Posterior cingulate gyrus (tissue), 11 donors: ENCODE data around the gene ACTRT2.

Experiments
- DNase-seq, 10 donors: peaks; one replicate each; pipeline versions ENCODE4 v3.0.0 to v3.0.0-alpha.2; 2020 to 2021; ENCODE audit warnings: mixed read lengths in 3 of 10
- intact Hi-C: fragments of 100-400 bp; cut with DNase I; formaldehyde crosslinking; loops from one replicate; pipeline ENCODE4 v1.15.1; 2023

Gene ACTRT2

GRCh38 chr1:3063379-3064295, 42.4 kb downstream of the ACTRT2 start:
- peak in 5 of 10 donors; percentile 7 to 87 (median 27) for DNase-seq

GRCh38 chr1:3064296-3064850, 43.1 kb downstream of the ACTRT2 start:
- intact Hi-C loops: no loop called here
- peak in 6 of 10 donors; percentile 4 to 62 (median 30) for DNase-seq

More at GRCh38 chr1:3063379-3064295, 42.4 kb downstream of the ACTRT2 start:
- intact Hi-C loops: no loop called here

DNA sequence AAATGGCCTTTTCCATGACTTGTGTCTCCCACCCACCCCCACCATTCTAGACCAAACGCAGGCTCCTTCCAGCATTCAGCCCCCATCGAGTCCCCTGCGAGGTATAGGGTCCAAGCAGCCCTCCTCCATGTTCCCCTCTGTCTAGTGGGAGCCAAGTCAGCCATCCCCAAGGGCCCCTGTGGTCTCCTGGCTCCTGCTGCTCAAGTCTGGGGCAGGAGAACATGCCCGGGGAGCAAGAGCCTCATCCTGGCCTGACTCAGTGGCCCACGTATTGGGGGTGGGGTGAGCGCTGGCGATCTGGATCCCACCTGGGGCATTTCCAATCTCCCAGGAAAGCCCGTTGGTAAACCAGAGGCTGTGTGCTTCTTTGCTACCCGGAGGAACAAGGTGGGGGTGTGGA, 43.6 kb downstream of the ACTRT2 start:
- intact Hi-C loops: no loop called here

GRCh38 chr1:3065396-3065795, 44.1 kb downstream of the ACTRT2 start:
- DNase-seq: peak in 3 of 10 donors; percentile 4 to 82 (median 6)
- intact Hi-C loops: no loop called here

More for the DNA sequence above, 43.6 kb downstream of the ACTRT2 start:
- peak in 4 of 10 donors; percentile 3 to 38 (median 6) for DNase-seq

DNA sequence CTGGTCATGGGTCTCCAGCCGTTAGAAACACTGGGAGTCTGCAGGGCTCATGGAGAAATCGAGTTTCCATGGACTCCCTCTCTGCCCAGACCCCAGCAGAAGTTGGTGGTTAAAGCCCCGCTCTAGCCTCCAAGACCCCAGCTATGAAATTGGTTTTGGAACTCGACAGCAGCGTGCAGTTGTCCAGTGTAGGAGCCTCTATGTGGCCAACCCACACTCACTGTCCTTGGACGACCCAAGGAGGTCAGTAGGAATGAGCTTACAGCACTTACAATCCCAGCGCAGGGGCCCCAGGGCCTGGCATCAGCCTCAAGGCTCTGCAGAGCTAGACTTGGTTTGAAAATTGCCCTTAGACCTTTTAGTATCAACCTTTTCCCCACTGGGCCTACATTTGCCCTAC, 44.5 kb downstream of the ACTRT2 start:
- intact Hi-C loops: no loop called here
- DNase-seq: peak in 3 of 10 donors; percentile 4 to 70 (median 34)

- peak in 6 of 10 donors; percentile 30 to 83 (median 50) for DNase-seq
- intact Hi-C loops: no loop called here
Observed at GRCh38 chr1:3066250-3066711, 45.0 kb downstream of the ACTRT2 start.

- peak in 6 of 10 donors; percentile 6 to 83 (median 38) for DNase-seq
- intact Hi-C loops: no loop called here
Observed at GRCh38 chr1:3066826-3067225, 45.6 kb downstream of the ACTRT2 start.

- DNase-seq: peak in 6 of 10 donors; percentile 6 to 79 (median 32)
- intact Hi-C loops: no loop called here
Observed at GRCh38 chr1:3067301-3067670, 46.0 kb downstream of the ACTRT2 start.

- DNase-seq: peak in 5 of 10 donors; percentile 4 to 75 (median 48)
- intact Hi-C loops: loop anchor here (2.0 kb wide), 1 partner anchor 217 kb away; no protein-coding TSS in a partner anchor
Observed at GRCh38 chr1:3067671-3068563, 46.6 kb downstream of the ACTRT2 start.

GRCh38 chr1:3068564-3069431, 47.5 kb downstream of the ACTRT2 start, which contains the start of gene PRDM16:
PRDM16 (plus strand) TSS chr1:3069203; CDS start chr1:3069260, 57 bp downstream.
- peak in 5 of 10 donors; percentile 9 to 80 (median 77) for DNase-seq
- intact Hi-C loops: loop anchor here (2.0 kb wide), 1 partner anchor 216 kb away; no protein-coding TSS in a partner anchor

DNA sequence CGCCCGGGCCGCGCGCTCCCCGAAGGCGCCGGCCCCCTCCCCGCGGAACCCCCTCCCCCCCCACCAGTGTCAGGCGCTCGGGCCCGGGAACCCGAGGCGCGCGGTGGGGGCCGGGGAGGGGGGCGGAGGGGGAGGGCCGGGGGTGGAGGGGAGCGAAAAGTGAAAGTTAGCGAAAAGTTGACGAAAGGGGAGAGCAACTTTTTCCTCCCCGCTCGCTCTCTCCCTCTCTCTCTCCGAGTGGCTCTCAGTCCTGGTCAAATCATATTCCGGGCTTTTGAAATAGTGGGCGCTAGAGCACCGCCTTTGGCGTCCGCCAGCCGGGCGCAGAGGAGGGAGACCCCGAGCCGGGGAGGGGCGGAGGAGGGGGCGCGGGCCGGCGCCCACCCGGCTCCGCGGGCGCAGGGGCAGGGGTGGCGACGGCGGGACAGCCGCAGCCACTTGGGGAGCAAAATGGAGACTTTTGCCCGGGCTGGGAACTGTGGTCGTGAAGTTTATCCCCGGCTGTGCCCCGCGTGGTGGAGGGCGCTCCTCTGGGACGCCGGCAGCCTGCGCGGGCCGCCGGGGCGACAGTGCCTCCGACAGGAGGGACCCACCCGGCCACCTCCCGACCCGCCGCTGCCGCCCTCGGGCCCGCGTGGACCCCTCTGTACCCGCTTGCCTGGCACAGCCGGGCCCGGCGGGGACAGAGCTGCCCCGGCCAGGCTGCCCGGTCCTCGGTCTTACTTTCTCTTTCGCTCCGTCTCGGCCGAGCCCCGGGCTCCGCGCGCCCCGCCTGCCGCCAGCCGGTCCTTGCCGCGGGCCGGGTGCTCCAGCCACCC, 48.4 kb downstream of the ACTRT2 start:
- DNase-seq: peak in 7 of 10 donors; percentile 22 to 82 (median 41)
- intact Hi-C loops: loop anchor here (2.0 kb wide), 1 partner anchor 215 kb away; no protein-coding TSS in a partner anchor

DNA sequence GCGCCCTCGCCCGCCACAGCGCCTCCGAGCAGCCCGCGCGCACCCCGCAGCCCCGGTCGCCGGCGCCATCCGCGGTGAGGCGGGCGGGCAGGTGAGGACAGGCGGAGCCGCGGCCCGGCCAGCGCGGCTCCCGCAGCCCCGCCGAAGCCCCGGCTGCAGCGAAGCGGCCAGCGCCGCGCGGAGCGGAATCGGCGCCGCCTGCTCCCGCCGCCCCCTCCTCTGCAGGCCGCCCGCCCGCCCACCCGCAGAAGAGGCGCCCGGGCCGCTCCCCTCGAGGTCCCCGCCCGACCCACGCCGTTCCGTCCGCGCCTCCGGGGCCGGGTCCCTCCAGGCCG, 49.0 kb downstream of the ACTRT2 start:
- no peak for DNase-seq
- intact Hi-C loops: no loop called here

GRCh38 chr1:3070644-3071564, 49.6 kb downstream of the ACTRT2 start:
- peak in 6 of 10 donors; percentile 5 to 87 (median 46) for DNase-seq
- intact Hi-C loops: no loop called here

DNA sequence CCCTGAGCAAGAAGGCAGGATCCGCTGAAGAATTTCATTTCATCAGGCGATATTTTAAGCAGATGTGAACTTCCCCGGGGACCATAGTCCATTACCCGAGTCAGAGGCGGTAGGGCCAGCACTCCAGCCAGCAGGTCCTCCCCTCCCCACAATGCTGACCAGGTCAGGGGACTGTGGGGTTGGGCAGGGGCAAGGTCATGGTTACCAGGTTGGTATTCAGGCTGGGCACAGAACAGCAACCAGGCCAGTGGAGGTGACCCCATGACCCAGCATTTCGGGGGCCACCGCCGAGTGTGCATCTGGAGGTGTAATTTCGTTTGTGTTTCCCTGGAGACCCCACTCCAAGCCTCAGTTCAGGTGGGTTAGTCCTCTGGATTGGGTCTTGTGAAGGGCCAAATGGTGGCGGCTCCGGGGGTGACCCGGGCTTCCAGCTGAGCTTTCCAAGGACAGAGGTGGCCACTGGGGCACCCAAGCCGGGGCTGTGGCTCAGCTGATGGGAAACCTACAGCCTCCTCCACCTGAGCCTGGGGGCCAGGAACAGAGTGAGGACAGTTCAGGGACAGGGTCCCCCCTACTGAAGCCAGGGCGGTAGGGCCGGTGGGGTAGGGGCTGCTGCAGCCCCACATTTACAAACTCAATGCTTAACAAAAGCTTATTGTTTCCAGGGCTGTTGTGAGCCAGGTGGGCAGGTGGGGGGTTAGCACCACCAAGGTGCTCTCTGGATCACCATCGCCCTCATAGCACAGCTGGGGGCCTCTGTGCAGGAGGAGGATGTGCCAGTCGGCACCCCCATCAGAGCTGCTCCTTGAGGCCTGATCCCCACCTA, 50.5 kb downstream of the ACTRT2 start:
- intact Hi-C loops: no loop called here
- DNase-seq: peak in 6 of 10 donors; percentile 6 to 81 (median 44)
